ENCODE measurements around the gene PLA2G7. TPM values are rescaled to one million over a fixed set of nuclear protein-coding genes. Genes with fewer than 3 reads are reported as not detected.

Gene PLA2G7
- total RNA-seq, 4 donors from 2014 or later = 0.53 to 3.3 (median 0.73) TPM

DNA sequence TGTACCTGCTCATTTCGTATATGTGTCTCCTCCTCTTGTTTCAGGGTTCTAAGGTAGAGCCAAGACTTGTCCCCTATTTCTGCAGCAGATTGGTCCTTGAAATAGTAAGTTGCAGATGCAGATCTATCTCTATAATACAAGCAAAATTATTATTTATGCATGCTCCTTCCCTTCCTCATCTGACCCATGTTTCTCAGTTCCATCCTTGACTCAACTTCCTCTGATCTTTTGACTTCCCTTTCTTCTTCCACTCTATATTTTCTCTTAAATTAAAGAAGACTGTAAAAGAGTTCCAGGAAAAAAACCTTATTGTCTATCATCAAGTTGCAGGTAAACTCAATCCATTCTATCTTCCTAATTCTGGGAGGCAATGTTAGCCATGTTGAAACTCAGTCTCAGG, 23.7 kb downstream of the PLA2G7 start:
- Histone ChIP-seq H3K4me1 (no peaks in the 10 kb centered on the region), H3K9me3 (no peaks in the 10 kb centered on the region), H3K27me3 (no peaks in the 10 kb centered on the region), H3K4me3 (no peak overlapping the region), H3K27ac (no peak overlapping the region), H3K36me3 (no peaks in the 10 kb centered on the region)
- no peak for DNase-seq
- TF ChIP-seq, protein P1, sequence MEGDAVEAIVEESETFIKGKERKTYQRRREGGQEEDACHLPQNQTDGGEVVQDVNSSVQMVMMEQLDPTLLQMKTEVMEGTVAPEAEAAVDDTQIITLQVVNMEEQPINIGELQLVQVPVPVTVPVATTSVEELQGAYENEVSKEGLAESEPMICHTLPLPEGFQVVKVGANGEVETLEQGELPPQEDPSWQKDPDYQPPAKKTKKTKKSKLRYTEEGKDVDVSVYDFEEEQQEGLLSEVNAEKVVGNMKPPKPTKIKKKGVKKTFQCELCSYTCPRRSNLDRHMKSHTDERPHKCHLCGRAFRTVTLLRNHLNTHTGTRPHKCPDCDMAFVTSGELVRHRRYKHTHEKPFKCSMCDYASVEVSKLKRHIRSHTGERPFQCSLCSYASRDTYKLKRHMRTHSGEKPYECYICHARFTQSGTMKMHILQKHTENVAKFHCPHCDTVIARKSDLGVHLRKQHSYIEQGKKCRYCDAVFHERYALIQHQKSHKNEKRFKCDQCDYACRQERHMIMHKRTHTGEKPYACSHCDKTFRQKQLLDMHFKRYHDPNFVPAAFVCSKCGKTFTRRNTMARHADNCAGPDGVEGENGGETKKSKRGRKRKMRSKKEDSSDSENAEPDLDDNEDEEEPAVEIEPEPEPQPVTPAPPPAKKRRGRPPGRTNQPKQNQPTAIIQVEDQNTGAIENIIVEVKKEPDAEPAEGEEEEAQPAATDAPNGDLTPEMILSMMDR (IDR thresholded peaks at IDR 0.05) = no peak
- no peak for TF ChIP-seq POLR2A (IDR thresholded peaks at IDR 0.05)

DNA sequence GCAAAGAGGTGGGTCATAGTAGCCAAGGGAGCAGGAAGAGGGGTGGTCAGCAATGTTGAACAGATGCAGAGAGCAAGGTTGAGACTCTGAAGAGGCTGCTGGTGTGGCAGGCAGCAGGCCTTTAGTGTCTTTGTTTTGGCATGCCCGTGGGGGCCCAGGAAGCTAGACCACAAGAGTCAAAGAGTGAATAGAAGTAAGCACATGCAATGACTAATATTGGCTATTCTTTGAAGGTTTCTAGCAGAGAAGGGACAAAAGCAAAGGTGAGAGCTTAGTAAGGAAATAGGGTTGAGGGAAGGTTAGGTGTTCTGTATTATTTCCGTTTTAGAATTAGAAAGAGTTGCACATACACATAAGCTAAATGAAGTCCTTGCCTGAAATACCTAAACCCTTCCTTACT, 28.7 kb downstream of the PLA2G7 start:
- TF ChIP-seq, protein P1 (IDR thresholded peaks at IDR 0.05) = no peak
- Histone ChIP-seq H3K4me3 (no peak overlapping the region), H3K36me3 (no peaks in the 10 kb centered on the region), H3K4me1 (no peaks in the 10 kb centered on the region), H3K27me3 (no peaks in the 10 kb centered on the region), H3K9me3 (no peaks in the 10 kb centered on the region), H3K27ac (no peak overlapping the region)
- no peak for DNase-seq

DNA sequence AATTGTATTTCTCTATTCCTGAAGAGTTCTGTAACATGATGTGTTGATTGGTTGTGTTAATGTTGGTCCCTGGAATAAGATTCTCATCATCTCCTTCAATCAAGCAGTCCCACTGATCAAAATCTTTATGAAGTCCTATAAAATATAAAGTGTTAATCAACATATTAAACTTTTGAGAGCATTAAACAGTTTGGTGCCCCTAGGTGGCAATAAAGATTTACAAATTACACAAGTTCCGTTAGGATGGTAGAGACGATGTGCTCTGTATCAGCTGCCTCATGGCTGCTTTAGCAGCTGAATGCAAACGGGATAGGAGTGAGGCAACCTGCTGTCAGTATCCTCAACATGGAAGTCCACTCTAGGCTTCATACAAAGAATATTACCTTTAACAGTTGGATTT, 30.6 kb downstream of the PLA2G7 start:
- Histone ChIP-seq H3K9me3 (no peaks in the 10 kb centered on the region), H3K4me1 (no peaks in the 10 kb centered on the region), H3K36me3 (no peaks in the 10 kb centered on the region), H3K27me3 (no peaks in the 10 kb centered on the region), H3K27ac (no peak overlapping the region), H3K4me3 (no peak overlapping the region)
- TF ChIP-seq POLR2A (IDR thresholded peaks at IDR 0.05) = no peak
- TF ChIP-seq, protein P1 (IDR thresholded peaks at IDR 0.05) = peak in 3 of 6 experiments; percentile 20 to 28 (median 27)
- no peak for DNase-seq

DNA sequence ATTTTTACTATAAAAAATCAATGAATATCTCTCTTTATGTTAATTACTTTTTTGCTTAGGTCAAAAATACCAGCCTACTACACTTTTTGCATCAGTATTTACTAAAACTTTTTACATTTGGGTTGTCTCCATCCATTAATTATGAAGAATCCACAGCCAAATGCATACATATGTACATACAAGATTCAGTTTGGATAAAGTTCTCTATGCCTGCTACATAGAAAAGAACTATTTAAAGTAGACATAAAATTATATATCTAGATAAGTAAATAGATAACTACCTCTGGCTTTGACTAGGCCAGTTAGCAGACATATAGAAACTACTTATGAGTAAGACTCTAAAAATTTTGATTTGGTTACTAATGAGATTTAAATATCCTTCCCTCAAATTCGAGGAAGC, 35.2 kb downstream of the PLA2G7 start:
- Histone ChIP-seq H3K4me1 (no peaks in the 10 kb centered on the region), H3K36me3 (no peaks in the 10 kb centered on the region), H3K9me3 (no peaks in the 10 kb centered on the region), H3K27ac (no peak overlapping the region), H3K27me3 (no peaks in the 10 kb centered on the region), H3K4me3 (no peak overlapping the region)
- TF ChIP-seq, protein P1 (IDR thresholded peaks at IDR 0.05) = no peak
- no peak for TF ChIP-seq POLR2A (IDR thresholded peaks at IDR 0.05)
- no peak for DNase-seq

DNA sequence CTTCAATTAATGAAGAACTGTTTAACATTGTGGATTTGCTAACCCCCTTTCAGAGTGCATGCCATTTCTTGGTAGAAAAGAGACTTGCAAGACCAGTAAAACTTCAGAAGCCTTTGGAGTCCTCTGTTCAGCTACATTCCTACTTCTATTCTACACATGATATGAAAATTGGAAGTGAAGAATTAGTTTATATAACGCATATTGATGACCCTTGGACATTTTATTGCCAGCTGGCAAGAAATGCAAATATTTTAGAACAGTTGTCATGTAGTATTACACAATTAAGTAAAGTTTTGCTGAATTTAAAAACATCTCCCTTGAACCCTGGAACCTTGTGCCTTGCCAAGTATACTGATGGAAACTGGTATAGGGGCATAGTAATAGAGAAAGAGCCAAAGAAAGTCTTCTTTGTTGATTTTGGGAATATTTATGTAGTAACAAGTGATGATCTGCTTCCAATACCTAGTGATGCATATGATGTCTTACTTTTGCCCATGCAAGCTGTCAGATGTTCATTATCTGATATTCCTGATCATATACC, 44.2 kb downstream of the PLA2G7 start:
- Histone ChIP-seq H3K9me3 (no peaks in the 10 kb centered on the region), H3K27me3 (no peaks in the 10 kb centered on the region), H3K27ac (no peak overlapping the region), H3K4me3 (no peak overlapping the region), H3K36me3 (no peaks in the 10 kb centered on the region), H3K4me1 (peaks cover 0 to 4% (median 0%) of the 10 kb centered on the region in 4 donors)
- no peak for DNase-seq
- TF ChIP-seq POLR2A (IDR thresholded peaks at IDR 0.05) = no peak
- TF ChIP-seq, protein P1 (IDR thresholded peaks at IDR 0.05) = no peak
